Testis (tissue), 3 donors: ENCODE measurements around the gene GPD1L. TPM values are rescaled to one million over a fixed set of nuclear protein-coding genes. Genes with fewer than 3 reads are reported as not detected.

Source experiments
- DNase-seq: peaks from one replicate; pipeline ENCODE4 v3.0.0-alpha.2; 2019
- H3K27ac ChIP-seq, 2 donors: fragments of 200-600 bp; sonication (generic); one replicate each; pipeline ENCODE4 v1.5.1; 2019
- H3K27me3 ChIP-seq: fragments of 200-600 bp; sonication (generic); one replicate; pipeline ENCODE4 v1.5.1; 2019
- H3K36me3 ChIP-seq: fragments of 200-600 bp; sonication (generic); one replicate; pipeline ENCODE4 v1.5.1; 2017; ENCODE audit warnings: low read depth; ENCODE audit errors: missing control alignments
- H3K4me1 ChIP-seq: fragments of 200-600 bp; sonication (generic); one replicate; pipeline ENCODE4 v1.5.1; 2019
- H3K4me3 ChIP-seq, 2 donors: fragments of 200-600 bp; sonication (generic); one replicate each; pipeline ENCODE4 v1.5.1; 2017 to 2019
- H3K9me3 ChIP-seq: fragments of 200-600 bp; sonication (generic); one replicate; pipeline ENCODE4 v1.5.1; 2017
- CTCF ChIP-seq, 3 experiments: fragments of 450-650 bp in 2 of 3; fragments of 200-600 bp in 1 of 3; sonication (generic) in 1 of 3; IDR thresholded peaks; one replicate each; pipeline ENCODE4 v1.5.1; 2016 to 2019; ENCODE audit warnings: antibody characterized with exemption in 3 of 3, mild to moderate bottlenecking in 2 of 3, moderate library complexity in 1 of 3
- POLR2A ChIP-seq: fragments of 450-650 bp; IDR thresholded peaks from one replicate; pipeline ENCODE4 v1.6.1; 2017; ENCODE audit warnings: antibody characterized with exemption, mild to moderate bottlenecking, moderate library complexity
- WGBS, 2 donors: methylation state at CpG; one replicate each; pipeline ENCODE4 v1.1.5; 2018; 5-methylcytosine and 5-hydroxymethylcytosine counted together
- intact Hi-C: fragments of 100-400 bp; cut with DNase I; formaldehyde crosslinking; loops from one replicate; pipeline ENCODE4 v1.15.1; 2023; ENCODE audit warnings: low total_unique reads
- polyA plus RNA-seq: library from polyadenylated mRNA; stranded (reverse); fragments of 350-450 nt; fragmentation: Illumina TruSeq; extraction: RNeasy Lipid Tissue Mini Kit (QIAGEN cat#74804); gene quantifications from one replicate; pipeline ENCODE4 v1.2.3, GENCODE V29; 2014; ENCODE audit warnings: low read depth, low replicate concordance; ENCODE audit not compliant: insufficient read depth
- total RNA-seq, 2 donors: library from RNA; depleted of rRNA; stranded (reverse); fragments of >200 nt; gene quantifications; one replicate each; pipeline ENCODE4 v1.2.3, GENCODE V29; 2016

GPD1L gene
- total and polyA plus RNA-seq, 3 donors from 2014 or later, result 13.4 to 18.4 (median 15.4) TPM

DNA sequence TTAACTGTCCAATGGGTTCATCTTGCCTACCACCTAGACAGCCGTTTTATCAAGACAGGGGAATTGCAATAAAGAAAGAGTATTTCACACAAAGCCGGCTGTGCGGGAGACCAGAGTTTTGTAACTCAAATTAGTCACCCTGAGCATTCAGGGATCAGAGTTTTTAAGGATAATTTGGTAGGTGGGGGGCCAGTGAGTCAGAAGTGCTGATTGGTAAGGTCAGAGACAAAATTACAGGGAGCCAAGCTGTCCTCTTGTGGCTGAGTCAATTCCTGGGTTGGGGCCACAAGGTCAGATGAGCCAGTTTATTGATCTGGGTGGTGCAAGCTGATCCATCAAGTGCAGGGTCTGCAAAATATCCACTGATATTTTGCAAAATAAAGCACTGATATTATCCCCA, 29.9 kb upstream of the GPD1L start:
- intact Hi-C loops, result no loop called here
- no peak for DNase-seq
- Histone ChIP-seq H3K27ac (no peak overlapping the region), H3K36me3 (no peaks in the 10 kb centered on the region), H3K4me3 (no peak overlapping the region), H3K4me1 (no peaks in the 10 kb centered on the region), H3K27me3 (no peaks in the 10 kb centered on the region), H3K9me3 (no peaks in the 10 kb centered on the region)
- TF ChIP-seq POLR2A, result no peak
- no peak for TF ChIP-seq CTCF (IDR thresholded peaks at IDR 0.05)
- WGBS, 2 donors, result 90 to 100% methylated on average over 3 of the region's 3 CpGs

- no peak overlapping the region for H3K4me3 ChIP-seq
- no peak overlapping the region for H3K27ac ChIP-seq
- no peaks in the 10 kb centered on the region for H3K4me1 ChIP-seq
- no peaks in the 10 kb centered on the region for H3K9me3 ChIP-seq
- no peak for DNase-seq
- intact Hi-C loops, result no loop called here
- no peak for TF ChIP-seq POLR2A
- no peak for TF ChIP-seq CTCF (IDR thresholded peaks at IDR 0.05)
- H3K27me3 ChIP-seq, result no peaks in the 10 kb centered on the region
- WGBS, 2 donors, result 39 to 50% methylated on average over 14 of the region's 14 CpGs
- no peaks in the 10 kb centered on the region for H3K36me3 ChIP-seq
Measured at GRCh38 chr3:32077260-32078084, 28.9 kb upstream of the GPD1L start.

GRCh38 chr3:32078085-32078634, 28.3 kb upstream of the GPD1L start:
- Histone ChIP-seq H3K27ac (no peak overlapping the region), H3K27me3 (no peaks in the 10 kb centered on the region), H3K9me3 (no peaks in the 10 kb centered on the region), H3K4me3 (no peak overlapping the region), H3K4me1 (no peaks in the 10 kb centered on the region), H3K36me3 (no peaks in the 10 kb centered on the region)
- intact Hi-C loops, result no loop called here
- TF ChIP-seq POLR2A, result no peak
- no peak for TF ChIP-seq CTCF (IDR thresholded peaks at IDR 0.05)
- 77 to 86% methylated on average over 3 of the region's 3 CpGs for WGBS, 2 donors
- DNase-seq, result no peak

GRCh38 chr3:32078864-32079263, 27.6 kb upstream of the GPD1L start:
- TF ChIP-seq CTCF (IDR thresholded peaks at IDR 0.05) (no peak), POLR2A (no peak)
- H3K4me3 ChIP-seq, result no peak overlapping the region
- H3K27me3 ChIP-seq, result no peaks in the 10 kb centered on the region
- no peaks in the 10 kb centered on the region for H3K4me1 ChIP-seq
- no peaks in the 10 kb centered on the region for H3K9me3 ChIP-seq
- H3K27ac ChIP-seq, result no peak overlapping the region
- DNase-seq, result no peak
- intact Hi-C loops, result no loop called here
- H3K36me3 ChIP-seq, result no peaks in the 10 kb centered on the region

- 31 to 43% methylated on average over 3 of the region's 3 CpGs for WGBS, 2 donors
- H3K27ac ChIP-seq, result no peak overlapping the region
- no peaks in the 10 kb centered on the region for H3K4me1 ChIP-seq
- no peaks in the 10 kb centered on the region for H3K27me3 ChIP-seq
- H3K9me3 ChIP-seq, result no peaks in the 10 kb centered on the region
- H3K4me3 ChIP-seq, result no peak overlapping the region
- no peak for DNase-seq
- H3K36me3 ChIP-seq, result no peaks in the 10 kb centered on the region
- TF ChIP-seq POLR2A, result no peak
- intact Hi-C loops, result no loop called here
Measured at GRCh38 chr3:32082721-32083120, 23.7 kb upstream of the GPD1L start.
